GM18511 (cell line): ENCODE results near the gene SH2D7.
A peak's percentile ranks its signal among the peaks of the same experiment; 100 is the strongest.

Experiments used
- ATAC-seq: cut with Tn5 transposase; IDR thresholded peaks from one replicate; pipeline ENCODE4 v1.9.1; 2021; ENCODE audit warnings: mild to moderate bottlenecking, moderate library complexity; ENCODE audit not compliant: unreplicated experiment

SH2D7 gene

GRCh38 chr15:78092261-78093041, at the start of gene SH2D7:
Gene SH2D7 (plus strand): TSS chr15:78092561. CDS start chr15:78092585, 24 bp downstream.
- ATAC-seq = no peak

- no peak for ATAC-seq
These were observed 47.8 kb upstream of the SH2D7 start for GRCh38 chr15:78044407-78045155.

- ATAC-seq = no peak
These were observed 47.2 kb upstream of the SH2D7 start for GRCh38 chr15:78045189-78045588.

- no peak for ATAC-seq
These were observed 45.5 kb upstream of the SH2D7 start for GRCh38 chr15:78046796-78047341.

- no peak for ATAC-seq
These were observed 44.4 kb upstream of the SH2D7 start for GRCh38 chr15:78047761-78048627.

- no peak for ATAC-seq
These were observed 43.8 kb upstream of the SH2D7 start for GRCh38 chr15:78048628-78048920.

GRCh38 chr15:78049691-78050440, 42.5 kb upstream of the SH2D7 start:
- peak; percentile 86 for ATAC-seq

- peak; percentile 51 for ATAC-seq
These were observed 41.9 kb upstream of the SH2D7 start for GRCh38 chr15:78050441-78050809.

GRCh38 chr15:78050826-78051225, 41.5 kb upstream of the SH2D7 start:
- ATAC-seq = no peak

GRCh38 chr15:78051596-78051995, 40.8 kb upstream of the SH2D7 start:
- ATAC-seq = no peak

GRCh38 chr15:78052001-78052401, 40.4 kb upstream of the SH2D7 start:
- ATAC-seq = no peak

- no peak for ATAC-seq
These were observed 39.8 kb upstream of the SH2D7 start for GRCh38 chr15:78052545-78052944.

GRCh38 chr15:78054518-78054917, 37.8 kb upstream of the SH2D7 start:
- ATAC-seq = no peak

- ATAC-seq = no peak
These were observed 37.4 kb upstream of the SH2D7 start for GRCh38 chr15:78054966-78055365.

- no peak for ATAC-seq
These were observed 36.2 kb upstream of the SH2D7 start for GRCh38 chr15:78055919-78056713.

GRCh38 chr15:78056714-78057269, 35.6 kb upstream of the SH2D7 start:
- no peak for ATAC-seq

- ATAC-seq = no peak
These were observed 34.6 kb upstream of the SH2D7 start for GRCh38 chr15:78057803-78058202.

GRCh38 chr15:78058401-78058935, 33.9 kb upstream of the SH2D7 start:
- ATAC-seq = no peak
